NT2/D1 (cell line): ENCODE data around the gene SREBF2.

Experiments used
- DNase-seq: peaks from one replicate; pipeline ENCODE4 v3.0.0-alpha.2; 2011; ENCODE audit warnings: low read depth, low spot score
- H3K27me3 ChIP-seq: 2 replicates; pipeline ENCODE4 v1.6.0; 2011; ENCODE audit warnings: mild to moderate bottlenecking; ENCODE audit not compliant: insufficient read length, insufficient read depth
- H3K36me3 ChIP-seq: 2 replicates; pipeline ENCODE4 v1.6.1; 2011; ENCODE audit warnings: mild to moderate bottlenecking, low read length, mixed read lengths; ENCODE audit not compliant: insufficient read depth, insufficient read length
- H3K4me1 ChIP-seq: 2 replicates; pipeline ENCODE4 v1.5.1; 2011; ENCODE audit not compliant: insufficient read depth, insufficient read length
- H3K4me3 ChIP-seq: 2 replicates; pipeline ENCODE4 v1.5.1; 2011; ENCODE audit warnings: low read depth; ENCODE audit not compliant: insufficient read length
- H3K9ac ChIP-seq: 2 replicates; pipeline ENCODE4 v1.6.0; 2011; ENCODE audit warnings: low read depth; ENCODE audit not compliant: insufficient read length
- H3K9me3 ChIP-seq: 2 replicates; pipeline ENCODE4 v1.5.1; 2011; ENCODE audit warnings: mild to moderate bottlenecking, low read length; ENCODE audit not compliant: insufficient read depth
- SUZ12 ChIP-seq: IDR thresholded peaks from 2 replicates; pipeline ENCODE4 v1.6.1; 2011; ENCODE audit not compliant: insufficient read length, insufficient read depth; ENCODE audit errors: extremely low read depth
- YY1 ChIP-seq: IDR thresholded peaks from 2 replicates; pipeline ENCODE4 v1.6.1; 2011; ENCODE audit not compliant: insufficient read length, insufficient read depth
- ZNF274 ChIP-seq: IDR thresholded peaks from 2 replicates; pipeline ENCODE4 v1.6.1; 2011; ENCODE audit warnings: mild to moderate bottlenecking, low read depth, low read length

The SREBF2 gene

DNA sequence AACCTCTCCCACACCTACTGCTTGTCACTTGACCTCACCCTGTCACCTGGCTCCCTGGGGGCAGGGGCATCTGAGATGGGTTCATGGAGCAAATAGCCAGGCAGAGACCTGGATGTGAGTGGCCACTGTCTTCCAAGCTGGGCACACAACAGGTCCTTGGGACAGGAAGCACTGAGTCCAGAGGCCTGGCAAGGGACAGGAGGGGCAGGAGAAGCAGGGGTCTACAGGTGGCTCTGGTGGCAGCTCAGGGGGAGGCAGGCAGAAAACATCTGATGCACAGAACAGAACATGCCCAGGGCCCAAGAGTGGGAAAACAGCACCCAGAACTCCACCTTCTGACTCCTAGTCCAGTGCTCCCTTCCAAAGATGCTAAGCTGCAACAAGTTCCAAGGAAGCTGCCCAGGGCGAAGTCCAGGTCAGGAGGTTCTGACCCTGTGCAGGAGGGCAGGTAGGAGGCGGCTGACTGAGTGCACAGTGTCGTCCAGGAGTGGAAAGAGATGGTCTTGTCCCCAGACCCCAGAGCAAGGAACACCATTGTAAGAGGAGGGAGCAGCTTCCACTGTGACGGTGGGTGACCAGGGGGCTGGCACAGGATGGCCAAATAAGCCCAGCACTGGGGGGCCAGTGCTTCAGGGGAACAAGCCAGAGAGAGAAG, 90.2 kb downstream of the SREBF2 start:
- H3K4me3 ChIP-seq = no peak overlapping the region
- H3K36me3 ChIP-seq = no peaks in the 10 kb centered on the region
- no peak overlapping the region for H3K9ac ChIP-seq
- no peaks in the 10 kb centered on the region for H3K9me3 ChIP-seq
- peaks cover 35% of the 10 kb centered on the region for H3K27me3 ChIP-seq
- TF ChIP-seq YY1 = no peak
- TF ChIP-seq ZNF274 = no peak
- TF ChIP-seq SUZ12 = no peak
- H3K4me1 ChIP-seq = peaks cover 12% of the 10 kb centered on the region
- no peak for DNase-seq

DNA sequence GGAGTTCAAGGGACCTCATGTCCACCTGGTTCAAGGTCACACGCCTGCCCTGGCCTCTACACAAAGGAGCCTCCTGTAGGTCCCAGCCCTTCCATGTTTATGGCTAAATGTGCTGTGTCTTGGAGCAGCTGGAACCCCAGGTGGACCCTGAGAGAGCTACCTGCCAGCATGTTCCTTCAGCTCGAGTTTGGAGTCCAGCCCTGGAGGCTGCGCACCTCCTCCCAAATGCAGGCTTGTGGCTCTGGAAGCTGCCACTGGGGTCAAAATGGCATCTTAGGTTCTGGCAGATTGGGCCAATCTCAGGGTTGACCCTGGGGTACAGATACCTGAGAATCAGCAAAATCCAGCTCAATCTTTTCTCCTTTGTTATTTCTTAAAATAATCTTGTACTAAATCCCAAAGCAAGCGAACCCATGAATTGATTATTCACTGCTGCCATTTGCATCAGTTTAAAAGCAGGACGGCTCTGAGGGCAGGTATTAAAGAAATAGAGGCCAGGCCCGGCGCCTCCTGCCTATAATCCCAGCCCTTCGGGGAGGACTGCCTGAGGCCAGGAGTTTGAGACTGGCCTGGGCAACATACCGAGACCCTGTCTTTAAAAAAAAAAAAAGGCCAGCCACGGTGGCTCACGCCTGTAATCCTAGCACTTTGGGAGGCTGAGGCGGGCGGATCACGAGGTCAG, 90.8 kb downstream of the SREBF2 start:
- Histone ChIP-seq H3K4me1 (peaks cover 16% of the 10 kb centered on the region), H3K36me3 (no peaks in the 10 kb centered on the region), H3K27me3 (peaks cover 31% of the 10 kb centered on the region), H3K9ac (no peak overlapping the region), H3K9me3 (no peaks in the 10 kb centered on the region), H3K4me3 (no peak overlapping the region)
- DNase-seq = no peak
- no peak for TF ChIP-seq YY1
- TF ChIP-seq ZNF274 = no peak
- no peak for TF ChIP-seq SUZ12

DNA sequence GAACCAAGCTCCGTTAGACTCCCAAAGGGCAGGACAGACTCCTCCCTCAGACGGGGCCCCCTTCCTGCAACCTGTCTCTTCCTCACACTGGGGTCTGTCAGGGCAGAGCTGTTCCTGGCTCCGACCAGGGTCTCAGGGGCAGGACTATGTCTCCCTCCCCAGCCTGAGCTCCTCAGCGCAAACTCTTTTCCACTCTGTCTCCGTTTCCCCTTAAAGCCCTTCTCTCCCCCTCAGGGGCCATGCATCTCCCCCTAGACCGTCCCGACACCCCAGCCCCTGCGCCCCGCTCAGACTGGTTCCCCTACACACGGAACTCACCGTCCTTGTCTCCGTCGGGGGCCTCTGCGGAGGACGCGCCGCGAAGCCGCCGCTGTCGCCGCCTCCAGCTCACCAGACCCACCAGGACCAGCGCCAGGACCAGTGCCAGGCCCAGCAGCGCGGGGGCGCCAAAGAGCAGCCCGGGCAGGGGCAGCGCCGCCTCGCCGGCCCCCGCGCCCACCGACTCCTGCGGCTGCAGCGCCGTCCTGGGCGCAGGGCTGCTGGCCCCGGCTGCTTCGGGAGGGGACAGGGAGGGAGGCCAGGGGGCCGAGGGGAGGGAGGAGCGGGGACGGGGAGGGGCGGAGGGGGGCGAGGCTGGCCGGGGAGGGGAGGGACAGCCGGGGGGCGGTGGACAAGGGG, 93.0 kb downstream of the SREBF2 start:
- Histone ChIP-seq H3K4me1 (peaks cover 21% of the 10 kb centered on the region), H3K9ac (peak overlapping the region; percentile 83), H3K27me3 (peaks cover 23% of the 10 kb centered on the region), H3K9me3 (no peaks in the 10 kb centered on the region), H3K4me3 (peak overlapping the region; percentile 51), H3K36me3 (no peaks in the 10 kb centered on the region)
- no peak for TF ChIP-seq SUZ12
- TF ChIP-seq YY1 = no peak
- no peak for TF ChIP-seq ZNF274
- peak; percentile 43 for DNase-seq

- Histone ChIP-seq H3K9me3 (no peaks in the 10 kb centered on the region), H3K4me3 (no peak overlapping the region), H3K27me3 (peaks cover 21% of the 10 kb centered on the region), H3K9ac (peak overlapping the region; percentile 24), H3K36me3 (no peaks in the 10 kb centered on the region), H3K4me1 (peaks cover 24% of the 10 kb centered on the region)
- TF ChIP-seq YY1 (no peak), ZNF274 (no peak), SUZ12 (no peak)
- DNase-seq = no peak
Measured at GRCh38 chr22:41927813-41928212, 94.9 kb downstream of the SREBF2 start.

GRCh38 chr22:41928593-41929417, 95.9 kb downstream of the SREBF2 start:
- Histone ChIP-seq H3K4me3 (no peak overlapping the region), H3K36me3 (peaks cover 3% of the 10 kb centered on the region), H3K4me1 (peaks cover 23% of the 10 kb centered on the region), H3K27me3 (peaks cover 11% of the 10 kb centered on the region), H3K9ac (peak overlapping the region; percentile 24), H3K9me3 (no peaks in the 10 kb centered on the region)
- no peak for DNase-seq
- no peak for TF ChIP-seq SUZ12
- no peak for TF ChIP-seq ZNF274
- no peak for TF ChIP-seq YY1

DNA sequence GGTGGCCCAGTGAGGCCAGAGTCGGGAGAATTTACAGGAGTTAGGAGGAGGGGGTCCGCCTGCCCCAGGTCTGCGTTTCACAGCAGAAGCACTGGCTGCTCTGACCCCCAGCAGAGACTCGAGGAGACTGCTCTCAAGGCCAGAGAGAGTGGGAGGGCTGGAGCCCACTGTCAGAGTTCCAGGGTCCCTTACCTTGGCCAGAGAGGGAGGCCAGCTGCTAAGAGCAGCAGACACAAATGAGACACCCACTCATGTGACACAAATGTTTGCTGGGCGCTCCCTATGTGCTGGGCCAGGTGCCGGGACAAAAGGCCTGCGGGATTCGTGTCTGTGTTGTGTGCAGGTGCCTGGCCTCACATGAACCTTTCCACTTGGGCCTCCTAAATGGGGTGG, 96.5 kb downstream of the SREBF2 start:
- TF ChIP-seq YY1 (no peak), ZNF274 (no peak), SUZ12 (no peak)
- Histone ChIP-seq H3K9ac (no peak overlapping the region), H3K36me3 (peaks cover 9% of the 10 kb centered on the region), H3K9me3 (no peaks in the 10 kb centered on the region), H3K4me3 (no peak overlapping the region), H3K27me3 (peaks cover 10% of the 10 kb centered on the region), H3K4me1 (peaks cover 27% of the 10 kb centered on the region)
- no peak for DNase-seq

DNA sequence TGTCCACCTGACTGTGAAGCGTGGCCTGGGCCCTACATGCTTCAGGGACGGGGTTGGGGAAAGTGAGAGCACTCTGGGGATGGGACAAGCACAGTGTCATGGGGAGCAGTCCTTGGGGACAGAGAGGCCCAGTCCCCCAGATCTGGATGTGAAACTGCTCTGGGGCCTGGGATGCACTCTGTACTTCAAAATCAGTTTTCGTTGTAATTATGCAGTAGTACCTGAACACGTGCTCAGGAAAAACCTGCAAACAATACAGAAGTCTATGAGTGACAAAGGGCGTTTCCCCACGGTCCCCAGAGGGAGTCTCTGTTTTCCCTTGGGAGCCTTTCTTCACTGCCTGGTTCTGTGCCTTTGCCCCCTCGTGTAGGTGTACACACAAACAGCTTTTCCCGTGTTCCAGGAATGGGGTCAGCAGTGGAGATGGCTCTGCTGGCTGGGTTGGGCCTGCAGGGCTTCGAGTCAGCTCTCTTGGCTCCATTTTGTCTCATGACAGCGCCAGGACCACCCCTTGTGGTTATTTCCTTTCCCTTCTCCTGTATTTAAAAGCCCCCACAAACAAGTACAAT, 98.9 kb downstream of the SREBF2 start:
- H3K9me3 ChIP-seq = no peaks in the 10 kb centered on the region
- no peaks in the 10 kb centered on the region for H3K27me3 ChIP-seq
- H3K4me1 ChIP-seq = peaks cover 27% of the 10 kb centered on the region
- H3K4me3 ChIP-seq = no peak overlapping the region
- no peak overlapping the region for H3K9ac ChIP-seq
- H3K36me3 ChIP-seq = peaks cover 20% of the 10 kb centered on the region
- no peak for DNase-seq
- no peak for TF ChIP-seq SUZ12
- no peak for TF ChIP-seq YY1
- no peak for TF ChIP-seq ZNF274
